SK-N-MC (cell line): Measurements from ENCODE around the gene PPP6R2.

Experiments used
- EZH2 ChIP-seq: fragments of 200-600 bp; sonication (generic); IDR thresholded peaks from one replicate; pipeline ENCODE4 v1.6.1; 2017; ENCODE audit warnings: antibody characterized with exemption
- POLR2AphosphoS5 ChIP-seq: IDR thresholded peaks from 2 replicates; pipeline ENCODE4 v1.6.1; 2012; ENCODE audit warnings: mild to moderate bottlenecking, low read depth, low read length, borderline replicate concordance

DNA sequence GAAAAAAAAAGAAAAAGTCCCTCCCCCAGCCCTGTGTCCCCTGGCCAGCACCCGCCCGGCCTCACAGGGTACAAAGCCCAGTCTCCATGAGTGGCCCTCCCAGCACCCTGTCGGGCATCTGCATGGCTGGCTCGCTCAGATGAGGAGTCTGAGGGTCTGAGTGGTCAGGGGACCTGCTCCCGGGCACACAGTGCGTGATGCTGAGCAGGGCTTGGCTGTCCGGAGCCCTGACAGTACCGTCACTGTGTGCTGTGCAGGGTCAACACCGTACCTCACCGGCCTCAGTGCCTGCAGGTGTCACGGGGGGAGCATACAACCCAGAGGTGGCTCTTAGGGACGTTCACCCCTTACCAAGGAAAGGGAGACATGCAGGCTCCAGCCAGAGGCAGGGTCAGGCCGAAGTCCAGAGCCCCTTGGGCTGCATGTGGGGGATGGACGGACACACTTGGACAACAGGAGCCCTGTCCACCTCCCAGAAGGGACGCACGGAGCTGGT, 32.1 kb upstream of the PPP6R2 start:
- TF ChIP-seq EZH2 = no peak
- TF ChIP-seq POLR2AphosphoS5 = no peak
